ENCODE data around the gene TMPRSS2. TPM values are rescaled to one million over a fixed set of nuclear protein-coding genes. Genes with fewer than 3 reads are reported as not detected.
A peak's percentile ranks its signal among the peaks of the same experiment; 100 is the strongest.

TMPRSS2 gene
- total RNA-seq, 1 donor from 2014 or later, result 23.7 TPM

DNA sequence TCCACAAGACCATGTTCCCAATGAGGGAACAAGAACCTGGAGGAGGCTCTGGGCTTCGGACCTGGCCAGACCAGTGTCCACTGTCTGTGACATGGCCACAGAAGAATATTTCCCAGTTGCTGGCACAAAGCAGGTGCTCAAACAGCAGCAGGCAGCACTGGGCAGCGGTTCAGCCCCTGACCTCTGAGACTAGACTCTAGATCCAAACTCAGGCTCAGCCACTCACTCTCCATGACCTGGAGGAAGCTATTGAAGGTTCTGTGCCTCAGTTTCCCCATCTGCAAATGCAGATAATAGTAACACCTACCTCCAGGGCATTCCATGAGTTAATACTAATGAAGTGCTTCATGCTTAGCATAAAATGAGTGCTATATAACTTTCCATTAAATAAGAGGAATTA lies 8.0 kb downstream of the TMPRSS2 start:
- Mint-ChIP-seq H3K4me3 (ENCODE audit: low read depth) (peak overlapping the region; percentile 5), H3K9me3 (ENCODE audit: low read depth) (no peaks in the 10 kb centered on the region), H3K27me3 (peaks cover 5% of the 10 kb centered on the region), H3K27ac (peak overlapping the region; percentile 79), H3K4me1 (ENCODE audit: low read depth) (peaks cover 67% of the 10 kb centered on the region), H3K36me3 (ENCODE audit: insufficient read depth) (peaks cover 5% of the 10 kb centered on the region)
- TF ChIP-seq, protein P1, sequence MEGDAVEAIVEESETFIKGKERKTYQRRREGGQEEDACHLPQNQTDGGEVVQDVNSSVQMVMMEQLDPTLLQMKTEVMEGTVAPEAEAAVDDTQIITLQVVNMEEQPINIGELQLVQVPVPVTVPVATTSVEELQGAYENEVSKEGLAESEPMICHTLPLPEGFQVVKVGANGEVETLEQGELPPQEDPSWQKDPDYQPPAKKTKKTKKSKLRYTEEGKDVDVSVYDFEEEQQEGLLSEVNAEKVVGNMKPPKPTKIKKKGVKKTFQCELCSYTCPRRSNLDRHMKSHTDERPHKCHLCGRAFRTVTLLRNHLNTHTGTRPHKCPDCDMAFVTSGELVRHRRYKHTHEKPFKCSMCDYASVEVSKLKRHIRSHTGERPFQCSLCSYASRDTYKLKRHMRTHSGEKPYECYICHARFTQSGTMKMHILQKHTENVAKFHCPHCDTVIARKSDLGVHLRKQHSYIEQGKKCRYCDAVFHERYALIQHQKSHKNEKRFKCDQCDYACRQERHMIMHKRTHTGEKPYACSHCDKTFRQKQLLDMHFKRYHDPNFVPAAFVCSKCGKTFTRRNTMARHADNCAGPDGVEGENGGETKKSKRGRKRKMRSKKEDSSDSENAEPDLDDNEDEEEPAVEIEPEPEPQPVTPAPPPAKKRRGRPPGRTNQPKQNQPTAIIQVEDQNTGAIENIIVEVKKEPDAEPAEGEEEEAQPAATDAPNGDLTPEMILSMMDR (IDR thresholded peaks at IDR 0.05; ENCODE audit: unreplicated experiment), result no peak
- DNase-seq (ENCODE audit: low spot score, unreplicated experiment), result no peak

DNA sequence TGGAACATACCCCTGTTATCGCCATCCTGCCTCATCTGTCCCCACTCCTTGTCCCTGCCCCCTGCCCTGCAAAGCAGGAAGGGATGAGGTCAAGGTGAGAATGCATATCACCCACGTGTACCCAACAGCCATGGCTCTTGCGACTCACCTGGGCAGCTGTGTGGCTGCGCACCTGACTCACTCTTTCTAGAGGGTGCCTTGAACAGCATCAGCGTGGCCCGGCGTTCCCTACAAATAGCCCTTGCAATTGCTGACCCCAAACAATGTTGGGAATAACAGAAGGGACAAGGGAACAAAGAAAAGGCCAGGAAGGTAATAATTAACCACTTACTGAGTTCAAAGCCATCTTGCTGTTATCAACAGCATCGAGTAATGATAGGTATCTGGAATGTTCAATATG lies 10.2 kb downstream of the TMPRSS2 start:
- H3K9me3 Mint-ChIP-seq (ENCODE audit: low read depth), result peaks cover 3% of the 10 kb centered on the region
- H3K27ac Mint-ChIP-seq, result peak overlapping the region; percentile 86
- no peak for DNase-seq (ENCODE audit: low spot score, unreplicated experiment)
- H3K27me3 Mint-ChIP-seq, result no peaks in the 10 kb centered on the region
- peaks cover 60% of the 10 kb centered on the region for H3K4me1 Mint-ChIP-seq (ENCODE audit: low read depth)
- H3K36me3 Mint-ChIP-seq (ENCODE audit: insufficient read depth), result peaks cover 8% of the 10 kb centered on the region
- peak overlapping the region; percentile 8 for H3K4me3 Mint-ChIP-seq (ENCODE audit: low read depth)
- TF ChIP-seq, protein P1 (IDR thresholded peaks at IDR 0.05; ENCODE audit: unreplicated experiment), result no peak

DNA sequence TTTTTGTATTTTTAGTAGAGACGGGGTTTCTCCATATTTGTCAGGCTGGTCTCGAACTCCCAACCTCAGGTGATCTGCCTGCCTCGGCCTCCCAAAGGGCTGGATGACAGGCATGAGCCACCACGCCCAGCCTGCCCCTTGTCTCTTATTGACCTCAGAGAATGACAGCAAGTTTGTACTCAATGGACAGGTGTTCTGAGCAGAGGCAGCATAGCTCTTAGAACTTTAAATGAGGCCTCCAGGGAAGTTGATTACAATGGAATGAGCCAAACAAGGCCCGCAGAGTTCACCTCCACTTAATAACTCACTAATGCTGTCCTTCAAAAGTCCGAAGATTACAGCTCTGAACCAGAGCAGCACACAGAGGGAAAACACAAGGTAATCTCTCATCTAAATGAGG lies 10.9 kb downstream of the TMPRSS2 start:
- peak overlapping the region; percentile 67 for H3K27ac Mint-ChIP-seq
- TF ChIP-seq, protein P1 (IDR thresholded peaks at IDR 0.05; ENCODE audit: unreplicated experiment), result no peak
- no peak for DNase-seq (ENCODE audit: low spot score, unreplicated experiment)
- no peak overlapping the region for H3K4me3 Mint-ChIP-seq (ENCODE audit: low read depth)
- no peaks in the 10 kb centered on the region for H3K27me3 Mint-ChIP-seq
- H3K36me3 Mint-ChIP-seq (ENCODE audit: insufficient read depth), result peaks cover 11% of the 10 kb centered on the region
- peaks cover 53% of the 10 kb centered on the region for H3K4me1 Mint-ChIP-seq (ENCODE audit: low read depth)
- peaks cover 3% of the 10 kb centered on the region for H3K9me3 Mint-ChIP-seq (ENCODE audit: low read depth)

DNA sequence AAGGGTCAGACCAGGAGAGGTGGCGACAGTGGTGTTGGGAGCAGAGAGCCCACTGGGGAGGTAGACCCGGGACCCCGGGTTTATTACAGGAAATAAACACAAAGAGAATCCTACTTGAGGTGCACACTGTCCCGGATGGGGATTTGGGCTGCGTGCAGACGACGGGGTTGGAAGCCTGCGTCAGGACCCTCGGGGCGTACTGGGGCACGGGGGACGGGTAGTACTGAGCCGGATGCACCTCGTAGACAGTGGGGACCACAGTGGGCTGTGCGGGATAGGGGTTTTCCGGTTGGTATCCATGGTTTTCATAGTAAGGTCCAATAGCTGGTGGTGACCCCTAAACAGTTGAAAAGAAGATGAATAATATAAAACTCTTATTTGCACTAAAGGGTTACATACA lies 13.7 kb downstream of the TMPRSS2 start:
- Mint-ChIP-seq H3K4me3 (ENCODE audit: low read depth) (no peak overlapping the region), H3K36me3 (ENCODE audit: insufficient read depth) (peaks cover 15% of the 10 kb centered on the region), H3K4me1 (ENCODE audit: low read depth) (peaks cover 35% of the 10 kb centered on the region), H3K27ac (no peak overlapping the region), H3K9me3 (ENCODE audit: low read depth) (peaks cover 3% of the 10 kb centered on the region), H3K27me3 (no peaks in the 10 kb centered on the region)
- DNase-seq (ENCODE audit: low spot score, unreplicated experiment), result no peak
- TF ChIP-seq, protein P1 (IDR thresholded peaks at IDR 0.05; ENCODE audit: unreplicated experiment), result no peak

DNA sequence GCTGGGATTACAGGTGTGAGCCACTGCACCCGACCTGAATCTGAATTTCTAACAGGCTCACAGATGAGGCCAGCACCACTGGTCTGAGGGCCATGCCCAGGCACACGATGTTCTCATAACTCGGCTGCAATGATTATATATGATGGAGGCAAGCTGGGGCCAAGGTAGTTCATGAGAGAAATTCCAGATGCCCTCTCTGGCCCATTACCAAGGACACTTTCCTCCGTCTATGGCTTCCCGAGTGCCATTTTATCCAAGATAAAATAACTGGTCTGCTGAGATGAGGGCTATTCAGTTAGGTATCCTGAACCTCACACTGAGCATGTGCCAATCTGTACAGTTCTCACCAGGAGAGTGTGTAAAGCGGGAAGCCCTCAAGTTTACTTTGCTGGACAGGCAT lies 16.5 kb downstream of the TMPRSS2 start:
- Mint-ChIP-seq H3K4me1 (ENCODE audit: low read depth) (peaks cover 10% of the 10 kb centered on the region), H3K9me3 (ENCODE audit: low read depth) (peaks cover 3% of the 10 kb centered on the region), H3K36me3 (ENCODE audit: insufficient read depth) (peaks cover 28% of the 10 kb centered on the region), H3K27ac (no peak overlapping the region), H3K27me3 (no peaks in the 10 kb centered on the region), H3K4me3 (ENCODE audit: low read depth) (no peak overlapping the region)
- DNase-seq (ENCODE audit: low spot score, unreplicated experiment), result no peak
- TF ChIP-seq, protein P1 (IDR thresholded peaks at IDR 0.05; ENCODE audit: unreplicated experiment), result no peak
